GM12874 (cell line): ENCODE data around the gene TTC12.

Experiments
- TF ChIP-seq, protein P1 (sequence below): IDR thresholded peaks from 2 replicates; pipeline ENCODE4 v1.5.1; 2011; ENCODE audit warnings: low read depth, mild to moderate bottlenecking, control low read depth, low read length, moderate library complexity; ENCODE audit not compliant: insufficient read depth

TTC12 gene

DNA sequence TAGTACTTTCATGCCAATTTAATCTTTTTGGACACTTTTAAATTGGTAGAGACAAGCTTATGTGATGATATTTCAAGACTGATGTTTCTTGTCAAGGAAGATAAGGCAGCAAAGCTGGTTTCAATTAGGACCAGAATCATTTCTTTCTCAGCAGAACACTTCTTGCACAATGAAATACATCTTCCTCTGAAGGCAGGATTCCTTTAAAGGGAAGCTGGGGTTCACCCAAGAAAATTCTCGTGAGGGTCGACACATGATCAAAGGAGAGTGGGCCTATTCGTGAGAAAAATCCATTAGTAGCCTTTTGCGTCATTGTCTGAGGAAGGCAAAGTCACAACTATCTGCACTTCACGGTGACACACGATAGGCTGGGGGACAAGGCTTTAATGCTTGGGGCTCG lies 17.6 kb downstream of the TTC12 start:
- TF ChIP-seq, protein P1, sequence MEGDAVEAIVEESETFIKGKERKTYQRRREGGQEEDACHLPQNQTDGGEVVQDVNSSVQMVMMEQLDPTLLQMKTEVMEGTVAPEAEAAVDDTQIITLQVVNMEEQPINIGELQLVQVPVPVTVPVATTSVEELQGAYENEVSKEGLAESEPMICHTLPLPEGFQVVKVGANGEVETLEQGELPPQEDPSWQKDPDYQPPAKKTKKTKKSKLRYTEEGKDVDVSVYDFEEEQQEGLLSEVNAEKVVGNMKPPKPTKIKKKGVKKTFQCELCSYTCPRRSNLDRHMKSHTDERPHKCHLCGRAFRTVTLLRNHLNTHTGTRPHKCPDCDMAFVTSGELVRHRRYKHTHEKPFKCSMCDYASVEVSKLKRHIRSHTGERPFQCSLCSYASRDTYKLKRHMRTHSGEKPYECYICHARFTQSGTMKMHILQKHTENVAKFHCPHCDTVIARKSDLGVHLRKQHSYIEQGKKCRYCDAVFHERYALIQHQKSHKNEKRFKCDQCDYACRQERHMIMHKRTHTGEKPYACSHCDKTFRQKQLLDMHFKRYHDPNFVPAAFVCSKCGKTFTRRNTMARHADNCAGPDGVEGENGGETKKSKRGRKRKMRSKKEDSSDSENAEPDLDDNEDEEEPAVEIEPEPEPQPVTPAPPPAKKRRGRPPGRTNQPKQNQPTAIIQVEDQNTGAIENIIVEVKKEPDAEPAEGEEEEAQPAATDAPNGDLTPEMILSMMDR, result no peak

DNA sequence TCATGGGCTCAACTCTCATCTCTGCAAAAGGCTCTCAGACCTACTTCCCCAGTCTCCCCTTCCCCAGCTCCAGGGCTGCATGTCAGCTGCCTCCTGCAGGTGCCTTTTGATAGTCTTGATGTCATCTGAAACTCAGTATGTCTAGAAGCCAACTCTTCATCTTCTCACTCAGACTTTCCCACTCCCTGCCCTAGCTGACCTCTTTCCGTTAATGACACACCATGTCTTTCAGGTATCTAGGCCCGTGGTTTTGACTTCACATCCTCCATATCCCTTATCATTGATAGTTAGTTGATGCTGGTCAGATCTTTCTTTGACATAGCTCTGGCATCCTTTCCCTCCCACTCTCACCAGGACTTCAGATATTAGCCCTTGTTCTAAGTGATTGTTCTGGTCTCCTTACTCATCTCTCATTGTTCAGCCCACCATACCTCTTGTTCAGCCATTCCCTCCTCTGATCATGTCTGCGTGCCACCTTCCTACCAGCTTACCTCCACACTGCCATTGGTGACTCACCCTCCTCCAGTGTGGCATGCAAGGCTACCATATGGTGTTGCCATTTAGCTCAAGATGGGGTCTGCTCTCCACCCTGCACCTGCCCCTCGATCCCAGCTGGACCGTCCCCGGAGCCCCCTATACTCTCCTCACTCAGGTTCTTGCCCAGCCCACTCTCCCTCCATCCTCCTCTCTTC lies 18.4 kb downstream of the TTC12 start:
- TF ChIP-seq, protein P1, result no peak

DNA sequence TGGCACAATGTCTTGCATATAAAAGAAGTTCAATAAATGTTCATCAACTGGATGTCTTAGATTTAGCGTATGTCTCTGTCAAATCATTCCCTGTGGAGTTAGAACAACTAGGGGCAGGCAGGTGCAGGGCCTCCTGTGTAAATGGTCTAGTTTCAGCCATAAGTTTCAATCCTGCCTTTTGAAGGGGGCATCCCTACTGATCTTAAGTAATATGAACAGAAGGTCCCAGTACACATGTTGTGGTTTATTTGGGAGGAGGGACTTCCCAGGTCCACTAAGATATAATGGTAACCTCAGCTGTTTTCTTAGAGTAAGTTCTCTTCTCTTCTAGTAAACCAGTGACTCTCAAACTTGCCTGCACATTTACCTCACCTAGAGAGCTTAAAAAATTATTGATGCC lies 19.8 kb downstream of the TTC12 start:
- TF ChIP-seq, protein P1, result no peak

DNA sequence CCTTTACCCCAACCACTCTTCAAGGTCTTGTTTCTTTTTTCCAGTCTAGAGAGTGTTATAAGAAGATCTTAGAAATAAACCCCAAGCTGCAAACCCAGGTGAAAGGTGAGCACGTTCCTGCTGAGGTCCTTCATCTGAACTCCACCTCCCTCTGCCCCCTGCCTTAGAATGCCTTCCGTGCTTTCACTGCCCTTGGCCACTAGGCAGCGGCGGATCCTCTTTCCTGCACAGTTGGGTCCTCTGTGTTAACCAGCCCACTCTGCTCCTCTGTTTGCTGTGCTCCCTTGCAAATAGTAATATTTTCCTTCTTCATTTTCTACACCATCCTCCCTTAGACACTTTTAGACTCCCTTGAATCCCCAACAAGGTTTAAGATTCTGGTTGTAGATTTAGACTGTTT lies 24.3 kb downstream of the TTC12 start:
- TF ChIP-seq, protein P1, result no peak

DNA sequence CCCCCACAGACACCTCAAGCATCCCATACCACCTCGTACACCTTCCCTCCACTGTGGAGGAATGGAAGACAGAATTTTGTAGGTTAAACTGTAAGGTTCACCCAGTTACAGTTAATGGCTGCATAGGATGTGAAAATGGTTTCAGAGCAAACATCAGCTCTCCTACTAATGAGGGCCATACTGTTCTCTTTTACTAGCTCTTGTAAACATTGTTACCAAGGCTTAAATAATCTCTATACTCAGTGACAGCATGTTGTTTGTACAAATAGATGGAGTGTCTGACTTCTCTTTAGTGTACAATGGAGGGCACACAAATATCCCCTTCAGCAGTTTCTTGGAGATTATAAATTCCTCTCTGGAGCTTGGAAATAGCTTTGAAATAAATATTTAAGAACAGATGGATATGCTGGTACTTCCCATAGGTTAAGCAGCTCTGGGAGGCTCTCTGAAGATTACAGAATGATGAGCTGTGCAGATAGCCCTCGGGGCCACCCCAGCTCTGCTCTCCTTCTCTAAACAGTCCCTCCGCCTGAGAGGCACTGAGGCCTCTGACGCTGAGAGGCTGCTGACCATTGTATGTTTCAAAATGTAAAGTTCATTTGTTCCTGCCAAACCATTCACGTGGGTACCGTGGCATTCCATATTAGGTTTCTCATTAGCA lies 25.7 kb downstream of the TTC12 start:
- TF ChIP-seq, protein P1, result no peak

DNA sequence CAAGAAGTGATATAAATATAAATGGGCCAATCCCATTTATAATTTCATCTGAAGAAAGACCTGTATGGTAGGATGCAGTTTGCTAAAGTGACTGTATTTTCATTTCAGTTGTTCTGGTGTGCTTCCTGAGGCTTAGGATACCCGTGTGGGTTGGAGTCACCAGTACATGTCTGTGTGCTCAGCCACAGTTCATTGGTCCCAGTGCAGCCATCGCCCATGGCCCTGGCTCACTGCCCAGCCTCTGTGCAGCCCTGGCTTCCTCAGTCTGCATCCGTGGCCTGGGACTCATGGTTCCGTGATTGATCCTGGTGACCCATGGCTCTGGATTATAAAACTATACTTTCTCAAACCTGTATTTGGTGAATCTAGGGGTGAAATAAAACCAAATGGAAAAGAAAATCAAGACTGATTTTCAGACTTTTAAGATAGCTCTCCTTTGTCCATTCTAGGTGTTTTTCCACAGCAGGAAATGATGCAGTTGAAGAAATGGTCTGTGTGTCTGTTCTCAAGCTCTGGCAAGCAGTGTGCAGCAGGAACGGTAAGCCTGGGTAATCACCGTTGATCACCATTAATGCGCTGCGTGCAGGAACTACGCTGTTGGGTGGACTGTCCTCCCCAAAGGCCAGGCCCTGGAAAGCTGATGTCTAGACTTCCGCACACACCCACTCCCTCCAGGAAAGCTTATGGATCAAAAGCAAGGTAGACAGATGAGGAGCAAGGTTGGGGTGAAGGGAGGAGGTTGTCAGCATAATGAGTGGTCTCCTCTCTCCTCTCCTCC lies 27.2 kb downstream of the TTC12 start:
- TF ChIP-seq, protein P1, result no peak

DNA sequence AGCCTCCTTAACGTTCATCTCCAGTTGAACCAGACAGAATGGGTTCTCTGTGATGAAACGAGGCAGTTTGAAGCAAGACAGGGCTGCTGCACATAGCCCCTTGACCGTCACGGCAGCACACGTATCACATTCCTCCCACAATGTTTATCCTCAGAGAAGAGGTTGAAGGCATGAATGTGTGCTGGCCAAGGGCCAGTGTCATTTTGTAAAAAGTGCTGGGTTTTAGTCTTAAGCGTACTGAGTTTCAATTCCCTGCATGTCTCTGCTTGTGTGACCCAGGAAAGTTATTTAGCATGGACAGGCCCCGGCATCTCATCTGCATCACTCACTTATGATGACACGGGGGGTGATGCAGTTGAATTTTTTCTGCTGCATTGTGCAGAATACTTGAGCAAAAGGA lies 31.6 kb downstream of the TTC12 start:
- TF ChIP-seq, protein P1, result no peak
